Stimulated activated CD8-positive, alpha-beta memory T cell treated with anti-CD3 and anti-CD28 coated beads, Interleukin-15, amount 100 ng/mL, for 4 hours (primary cell): Measurements from ENCODE around the gene DLAT.
"Not testable (repeated sequence)": the region's sequence is repeated elsewhere in the genome, so short reads cannot be mapped to it uniquely, and the experiment has no call there.

ENCODE experiments used
- DNase-seq, 2 donors: peaks; one replicate each; pipeline ENCODE4 v3.0.0-alpha.2; 2020; ENCODE audit warnings: low read depth in 2 of 2

Gene DLAT

GRCh38 chr11:112005422-112006094, 19.6 kb upstream of the DLAT start:
- no peak for DNase-seq

GRCh38 chr11:112006095-112006441, 19.1 kb upstream of the DLAT start:
- DNase-seq = not testable (repeated sequence)

GRCh38 chr11:112011451-112011850, 13.8 kb upstream of the DLAT start:
- not testable (repeated sequence) for DNase-seq

- DNase-seq = no peak
These were observed 12.3 kb upstream of the DLAT start for GRCh38 chr11:112012874-112013273.

GRCh38 chr11:112013497-112014164, 11.6 kb upstream of the DLAT start:
- no peak for DNase-seq

GRCh38 chr11:112016088-112016764, 9.0 kb upstream of the DLAT start:
- no peak for DNase-seq

GRCh38 chr11:112016765-112017376, 8.3 kb upstream of the DLAT start:
- DNase-seq = no peak

- no peak for DNase-seq
These were observed 7.7 kb upstream of the DLAT start for GRCh38 chr11:112017538-112017937.

GRCh38 chr11:112019066-112019465, 6.1 kb upstream of the DLAT start:
- DNase-seq = no peak

GRCh38 chr11:112023104-112023503, 2.1 kb upstream of the DLAT start:
- no peak for DNase-seq

- no peak for DNase-seq
These were observed 933 bp upstream of the DLAT start for GRCh38 chr11:112024178-112024772.

- DNase-seq = no peak
These were observed 499 bp downstream of the DLAT start for GRCh38 chr11:112025707-112026106.

GRCh38 chr11:112026784-112027410, 1.7 kb downstream of the DLAT start:
- not testable (repeated sequence) for DNase-seq

- no peak for DNase-seq
These were observed 4.3 kb downstream of the DLAT start for GRCh38 chr11:112029460-112029859.

GRCh38 chr11:112033902-112034301, 8.7 kb downstream of the DLAT start:
- DNase-seq = no peak

- no peak for DNase-seq
These were observed 12.3 kb downstream of the DLAT start for GRCh38 chr11:112037527-112037926.

- no peak for DNase-seq
These were observed 17.2 kb downstream of the DLAT start for GRCh38 chr11:112042161-112042960.

GRCh38 chr11:112042961-112043304, 17.7 kb downstream of the DLAT start:
- no peak for DNase-seq

- DNase-seq = no peak
These were observed 19.8 kb downstream of the DLAT start for GRCh38 chr11:112044961-112045360.

- DNase-seq = not testable (repeated sequence)
These were observed 21.4 kb downstream of the DLAT start for GRCh38 chr11:112046647-112047046.

- DNase-seq = not testable (repeated sequence)
These were observed 23.0 kb downstream of the DLAT start for GRCh38 chr11:112048256-112048655.
